ENCODE results near the gene BICRAL.
"Not testable (repeated sequence)": the region's sequence is repeated elsewhere in the genome, so short reads cannot be mapped to it uniquely, and the experiment has no call there.

BICRAL gene

GRCh38 chr6:42781796-42782688, at the start of gene BICRAL:
Gene BICRAL, plus strand, starts transcription at chr6:42782052. Its CDS starts 39,971 bp downstream, at chr6:42822023.
- peak; percentile 62 for DNase-seq (ENCODE audit: extremely low read depth, insufficient read length)
- Histone ChIP-seq H3K36me3 (ENCODE audit: control insufficient read depth, insufficient read depth, low read length) (no peaks in the 10 kb centered on the region; the same call in 1 of the 2 replicates), H3K27me3 (replicated peaks; ENCODE audit: control insufficient read depth, insufficient read depth, low read length) (no peaks in the 10 kb centered on the region), H3K4me3 (replicated peaks; ENCODE audit: low read depth, low read length) (peak within 1 kb of the TSS; percentile 82)
- TF ChIP-seq CTCF (IDR thresholded peaks at IDR 0.05; ENCODE audit: insufficient read depth, low read length, poor library complexity, severe bottlenecking), result no peak

- H3K27me3 ChIP-seq (replicated peaks; ENCODE audit: control insufficient read depth, insufficient read depth, low read length); H3K4me3 ChIP-seq (replicated peaks; ENCODE audit: low read depth, low read length); DNase-seq (ENCODE audit: extremely low read depth, insufficient read length); H3K36me3 ChIP-seq (ENCODE audit: control insufficient read depth, insufficient read depth, low read length): not testable (repeated sequence)
Measured at GRCh38 chr6:42733867-42734481, 47.9 kb upstream of the BICRAL start.

- no peak for TF ChIP-seq CTCF (IDR thresholded peaks at IDR 0.05; ENCODE audit: insufficient read depth, low read length, poor library complexity, severe bottlenecking)
Measured at GRCh38 chr6:42735976-42736375, 45.9 kb upstream of the BICRAL start.

GRCh38 chr6:42740725-42741124, 41.1 kb upstream of the BICRAL start:
- no peak overlapping the region for H3K4me3 ChIP-seq (replicated peaks; ENCODE audit: low read depth, low read length)
- H3K36me3 ChIP-seq (ENCODE audit: control insufficient read depth, insufficient read depth, low read length), result no peaks in the 10 kb centered on the region
- TF ChIP-seq CTCF (IDR thresholded peaks at IDR 0.05; ENCODE audit: insufficient read depth, low read length, poor library complexity, severe bottlenecking), result no peak
- DNase-seq (ENCODE audit: extremely low read depth, insufficient read length), result no peak
- no peaks in the 10 kb centered on the region for H3K27me3 ChIP-seq (replicated peaks; ENCODE audit: control insufficient read depth, insufficient read depth, low read length)

More at GRCh38 chr6:42735976-42736375, 45.9 kb upstream of the BICRAL start:
- Histone ChIP-seq H3K36me3 (ENCODE audit: control insufficient read depth, insufficient read depth, low read length) (no peaks in the 10 kb centered on the region), H3K4me3 (replicated peaks; ENCODE audit: low read depth, low read length) (no peak overlapping the region), H3K27me3 (replicated peaks; ENCODE audit: control insufficient read depth, insufficient read depth, low read length) (no peaks in the 10 kb centered on the region)
- no peak for DNase-seq (ENCODE audit: extremely low read depth, insufficient read length)

- Histone ChIP-seq H3K27me3 (replicated peaks; ENCODE audit: control insufficient read depth, insufficient read depth, low read length) (no peaks in the 10 kb centered on the region), H3K36me3 (ENCODE audit: control insufficient read depth, insufficient read depth, low read length) (no peaks in the 10 kb centered on the region), H3K4me3 (replicated peaks; ENCODE audit: low read depth, low read length) (no peak overlapping the region)
- peak; percentile 43 for DNase-seq (ENCODE audit: extremely low read depth, insufficient read length)
- TF ChIP-seq CTCF (IDR thresholded peaks at IDR 0.05; ENCODE audit: insufficient read depth, low read length, poor library complexity, severe bottlenecking), result no peak
Measured at GRCh38 chr6:42742116-42742894, 39.5 kb upstream of the BICRAL start.
